ENCODE data around the gene ERC1. TPM values are rescaled to one million over a fixed set of nuclear protein-coding genes. Genes with fewer than 3 reads are reported as not detected.

ERC1 gene
- total RNA-seq, 4 donors from 2014 or later: 28.5 to 71.7 (median 38.5) TPM

DNA sequence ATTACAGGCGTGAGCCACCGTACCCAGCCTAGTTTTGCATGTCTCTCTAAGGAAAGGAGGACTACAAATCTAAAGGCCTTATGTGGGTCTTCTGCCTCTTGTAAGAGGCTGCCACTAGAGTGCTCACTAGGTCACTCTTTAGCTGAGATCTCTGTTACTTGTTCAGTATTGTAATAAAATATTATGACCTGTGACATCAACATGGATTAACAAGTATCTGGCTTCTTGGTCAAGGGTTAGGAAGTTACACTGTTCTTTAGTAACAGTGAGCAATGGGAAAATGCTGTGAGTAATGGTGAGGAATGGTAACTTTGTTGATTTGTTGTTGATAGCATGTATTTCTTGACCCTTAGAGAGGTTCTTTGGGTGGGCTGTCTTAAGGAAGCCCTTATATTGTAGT is 50.5 kb downstream of the ERC1 start:
- DNase-seq (ENCODE audit: low spot score in 2 of 2): no peak
- TF ChIP-seq POLR2A (IDR thresholded peaks at IDR 0.05): no peak
- no peak for TF ChIP-seq POLR2AphosphoS5 (IDR thresholded peaks at IDR 0.05)
- no peak for TF ChIP-seq EP300 (IDR thresholded peaks at IDR 0.05)
- no peak for TF ChIP-seq CTCF (IDR thresholded peaks at IDR 0.05)
- Histone ChIP-seq H3K27me3 (no peaks in the 10 kb centered on the region), H3K4me3 (no peak overlapping the region), H3K27ac (no peak overlapping the region), H3K4me1 (peaks cover 7% of the 10 kb centered on the region), H3K36me3 (no peaks in the 10 kb centered on the region), H3K9me3 (no peaks in the 10 kb centered on the region)
- 100% methylated on average over 2 of the region's 2 CpGs for WGBS

- no peak overlapping the region for H3K4me3 ChIP-seq
- no peak overlapping the region for H3K27ac ChIP-seq
- DNase-seq (ENCODE audit: low spot score in 2 of 2): no peak
- no peaks in the 10 kb centered on the region for H3K27me3 ChIP-seq
- no peaks in the 10 kb centered on the region for H3K36me3 ChIP-seq
- TF ChIP-seq CTCF (IDR thresholded peaks at IDR 0.05): no peak
- TF ChIP-seq EP300 (IDR thresholded peaks at IDR 0.05): no peak
- no peak for TF ChIP-seq POLR2A (IDR thresholded peaks at IDR 0.05)
- TF ChIP-seq POLR2AphosphoS5 (IDR thresholded peaks at IDR 0.05): no peak
- H3K4me1 ChIP-seq: peaks cover 11% of the 10 kb centered on the region
- H3K9me3 ChIP-seq: no peaks in the 10 kb centered on the region
Measured at GRCh38 chr12:1044199-1044598, 53.2 kb downstream of the ERC1 start.

DNA sequence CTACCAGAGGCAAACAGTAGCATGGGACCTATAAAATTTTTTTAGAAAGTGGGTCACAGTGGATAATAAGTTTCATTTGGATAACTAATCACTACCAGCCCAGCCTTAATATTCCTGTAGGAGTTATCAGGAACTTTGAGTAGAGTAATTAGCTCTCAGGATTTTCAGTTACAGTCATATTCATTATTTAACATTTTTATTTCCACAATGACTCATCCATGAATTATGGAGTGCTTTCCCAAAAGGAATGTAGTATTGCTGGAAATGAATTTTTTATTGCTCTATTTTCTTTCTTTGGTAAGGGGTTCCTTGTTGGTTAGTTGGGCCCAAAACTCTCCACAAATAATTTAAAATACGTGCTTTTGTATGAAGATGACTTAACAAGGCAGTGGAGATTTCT is 53.7 kb downstream of the ERC1 start:
- H3K27me3 ChIP-seq: no peaks in the 10 kb centered on the region
- WGBS: 67% methylated on average over 1 of the region's 1 CpG
- TF ChIP-seq POLR2AphosphoS5 (IDR thresholded peaks at IDR 0.05) (no peak), EP300 (IDR thresholded peaks at IDR 0.05) (no peak), CTCF (IDR thresholded peaks at IDR 0.05) (no peak), POLR2A (IDR thresholded peaks at IDR 0.05) (no peak)
- H3K4me1 ChIP-seq: peaks cover 11% of the 10 kb centered on the region
- no peaks in the 10 kb centered on the region for H3K9me3 ChIP-seq
- no peak overlapping the region for H3K4me3 ChIP-seq
- H3K36me3 ChIP-seq: no peaks in the 10 kb centered on the region
- no peak overlapping the region for H3K27ac ChIP-seq
- no peak for DNase-seq (ENCODE audit: low spot score in 2 of 2)

DNA sequence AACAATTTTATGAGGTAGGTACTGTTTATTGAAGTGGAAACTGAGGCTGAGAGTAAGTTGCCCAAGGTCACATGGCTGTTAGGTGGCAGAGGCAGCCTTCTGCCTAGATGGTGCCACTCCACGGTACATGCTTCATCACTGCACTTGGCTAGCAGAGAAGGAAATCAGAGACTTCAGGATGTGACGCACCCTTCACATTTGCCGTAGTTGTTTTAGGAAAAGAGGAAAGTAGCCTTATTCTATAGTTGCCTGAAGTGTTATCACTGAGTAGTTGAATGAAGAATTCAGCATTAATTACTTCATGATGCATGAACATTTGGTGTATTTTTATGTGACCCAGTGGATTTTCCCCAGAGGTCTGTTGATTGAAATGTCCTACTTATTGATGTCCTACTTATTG is 55.7 kb downstream of the ERC1 start:
- H3K4me1 ChIP-seq: peaks cover 11% of the 10 kb centered on the region
- no peak for TF ChIP-seq POLR2A (IDR thresholded peaks at IDR 0.05)
- TF ChIP-seq POLR2AphosphoS5 (IDR thresholded peaks at IDR 0.05): no peak
- TF ChIP-seq EP300 (IDR thresholded peaks at IDR 0.05): no peak
- TF ChIP-seq CTCF (IDR thresholded peaks at IDR 0.05): no peak
- H3K4me3 ChIP-seq: no peak overlapping the region
- WGBS: 85% methylated on average over 3 of the region's 3 CpGs
- no peaks in the 10 kb centered on the region for H3K36me3 ChIP-seq
- DNase-seq (ENCODE audit: low spot score in 2 of 2): no peak
- no peaks in the 10 kb centered on the region for H3K27me3 ChIP-seq
- H3K27ac ChIP-seq: no peak overlapping the region
- no peaks in the 10 kb centered on the region for H3K9me3 ChIP-seq

GRCh38 chr12:1047898-1048660 is 57.1 kb downstream of the ERC1 start:
- no peak for TF ChIP-seq EP300 (IDR thresholded peaks at IDR 0.05)
- TF ChIP-seq POLR2AphosphoS5 (IDR thresholded peaks at IDR 0.05): no peak
- no peak for TF ChIP-seq CTCF (IDR thresholded peaks at IDR 0.05)
- no peak for TF ChIP-seq POLR2A (IDR thresholded peaks at IDR 0.05)

More at GRCh38 chr12:1047898-1048660, 57.1 kb downstream of the ERC1 start:
- H3K27me3 ChIP-seq: no peaks in the 10 kb centered on the region
- peaks cover 11% of the 10 kb centered on the region for H3K4me1 ChIP-seq
- H3K36me3 ChIP-seq: no peaks in the 10 kb centered on the region
- H3K4me3 ChIP-seq: no peak overlapping the region
- 67% methylated on average over 8 of the region's 8 CpGs for WGBS
- no peaks in the 10 kb centered on the region for H3K9me3 ChIP-seq
- H3K27ac ChIP-seq: no peak overlapping the region
- no peak for DNase-seq (ENCODE audit: low spot score in 2 of 2)

Data from suprapubic skin (tissue), 4 donors.